ENCODE data around the gene WFDC10A.
A peak's percentile ranks its signal among the peaks of the same experiment; 100 is the strongest.
"Not testable (repeated sequence)": the region's sequence is repeated elsewhere in the genome, so short reads cannot be mapped to it uniquely, and the experiment has no call there.

WFDC10A gene

DNA sequence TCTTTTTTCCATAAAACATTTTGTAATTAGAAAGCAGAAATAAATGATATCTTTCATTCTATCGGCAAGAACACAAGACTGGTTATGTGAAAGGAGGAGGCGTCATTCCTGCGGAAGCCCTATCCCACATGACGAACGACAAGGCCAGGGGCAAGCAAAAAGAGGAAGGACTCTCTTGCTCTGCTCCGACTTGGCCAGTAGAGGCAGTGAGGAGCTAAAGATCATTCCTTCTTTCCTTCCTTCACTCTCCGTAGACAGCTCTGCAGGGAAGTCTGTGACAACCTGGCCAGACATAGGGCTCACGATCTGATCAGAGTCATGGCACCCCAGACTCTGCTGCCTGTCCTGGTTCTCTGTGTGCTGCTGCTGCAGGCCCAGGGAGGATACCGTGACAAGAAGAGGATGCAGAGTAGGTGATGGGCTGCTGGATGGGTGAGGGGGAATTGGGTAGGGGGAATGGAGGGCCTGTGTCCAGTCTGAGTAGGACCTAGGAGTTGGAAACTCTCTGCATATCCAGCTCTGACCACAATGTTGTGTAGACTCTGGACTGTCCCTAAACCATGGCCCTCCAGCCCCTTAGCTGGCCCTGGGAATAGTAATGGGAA is at the start of gene WFDC10A:
Gene WFDC10A (plus strand): TSS at position 244 of the 605 bp plus-strand sequence. CDS start 75 bp downstream, at position 319.
- peak; percentile 42 for DNase-seq

- DNase-seq = no peak
Observed at GRCh38 chr20:45581702-45582101, 47.8 kb upstream of the WFDC10A start.

DNA sequence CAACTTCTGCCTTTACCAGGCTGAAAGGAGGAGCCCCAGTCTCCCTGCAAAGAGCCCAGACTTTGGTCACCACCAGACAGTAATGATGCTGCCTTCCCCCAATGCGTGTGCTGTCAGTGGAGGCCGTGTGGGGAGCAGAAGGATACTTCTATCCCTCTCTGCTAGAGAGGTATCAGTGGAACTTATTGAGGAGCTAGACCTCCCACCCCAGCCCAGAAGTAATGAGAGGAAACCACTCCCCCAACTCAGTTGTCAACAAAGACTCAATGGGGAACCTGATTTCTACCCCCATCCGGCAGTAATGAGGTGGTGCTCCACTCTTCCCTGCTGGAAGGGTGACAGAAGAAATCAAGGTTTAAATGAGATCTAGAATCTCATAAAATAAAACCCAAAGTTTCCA is 46.0 kb upstream of the WFDC10A start:
- DNase-seq = no peak

GRCh38 chr20:45584294-45584693 is 45.2 kb upstream of the WFDC10A start:
- not testable (repeated sequence) for DNase-seq

DNA sequence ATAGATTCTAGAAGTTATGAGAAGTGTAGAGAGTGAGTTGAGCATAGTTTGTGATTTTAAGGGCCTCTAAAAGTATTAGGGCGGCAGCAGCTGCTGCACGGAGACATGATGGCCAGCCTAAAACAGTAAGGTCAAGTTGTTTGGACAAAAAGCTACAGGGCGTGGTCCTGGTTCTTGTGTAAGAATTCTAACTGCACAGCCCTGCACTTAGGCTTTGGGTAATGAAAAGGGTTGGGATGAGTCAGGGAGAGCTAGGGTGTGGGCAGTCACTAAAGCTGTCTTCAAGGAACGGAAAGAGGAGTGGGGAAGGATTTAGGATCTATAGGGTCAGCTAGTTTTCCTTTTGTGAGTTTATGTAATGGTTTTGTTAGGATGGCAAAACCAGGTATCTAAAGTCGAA is 43.6 kb upstream of the WFDC10A start:
- DNase-seq = not testable (repeated sequence)

- DNase-seq = no peak
Observed at GRCh38 chr20:45588800-45589199, 40.7 kb upstream of the WFDC10A start.

DNA sequence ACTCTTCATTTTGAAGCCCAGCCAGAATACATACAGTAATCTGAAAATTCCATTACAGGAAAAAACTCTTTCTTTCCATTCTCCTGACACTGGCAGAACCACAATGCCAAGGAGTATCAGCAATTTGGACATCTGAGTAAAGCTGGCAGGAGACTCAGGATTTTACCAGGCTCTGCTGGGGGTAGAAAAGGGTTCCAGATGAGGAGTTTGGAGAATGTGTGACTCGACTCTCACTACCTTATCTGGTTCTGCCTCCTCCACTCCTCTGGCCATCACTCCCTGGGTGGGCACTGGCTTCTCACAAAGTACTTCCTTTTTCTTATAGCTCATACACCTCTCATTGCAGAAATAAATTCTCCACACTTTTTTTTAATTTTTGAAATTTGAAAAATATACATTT is 39.8 kb upstream of the WFDC10A start:
- DNase-seq = peak; percentile 88

- DNase-seq = peak; percentile 36
Observed at GRCh38 chr20:45592574-45593189, 36.9 kb upstream of the WFDC10A start.

DNA sequence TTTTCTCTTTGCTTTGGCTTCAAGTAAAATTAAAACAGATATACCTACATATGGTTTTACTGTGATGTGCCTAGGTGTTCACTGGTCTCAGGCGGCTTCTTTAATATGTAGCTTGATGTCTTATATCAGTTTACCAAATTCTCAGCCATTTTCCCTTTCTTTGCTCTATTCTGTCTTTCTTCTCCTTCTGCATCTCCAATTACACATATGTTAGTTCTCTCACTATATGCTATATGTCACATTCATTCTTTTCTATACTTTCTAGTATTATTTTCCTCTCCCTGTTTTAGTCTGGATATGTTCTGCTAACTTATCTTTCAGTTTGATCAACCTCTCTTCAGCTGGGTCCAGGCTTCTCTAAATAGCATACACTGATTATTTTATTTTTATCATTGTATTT is 36.0 kb upstream of the WFDC10A start:
- DNase-seq = no peak

GRCh38 chr20:45595235-45595634 is 34.3 kb upstream of the WFDC10A start:
- no peak for DNase-seq

GRCh38 chr20:45607810-45608209 is 21.7 kb upstream of the WFDC10A start:
- DNase-seq = no peak

GRCh38 chr20:45611054-45611453 is 18.5 kb upstream of the WFDC10A start:
- peak; percentile 79 for DNase-seq

DNA sequence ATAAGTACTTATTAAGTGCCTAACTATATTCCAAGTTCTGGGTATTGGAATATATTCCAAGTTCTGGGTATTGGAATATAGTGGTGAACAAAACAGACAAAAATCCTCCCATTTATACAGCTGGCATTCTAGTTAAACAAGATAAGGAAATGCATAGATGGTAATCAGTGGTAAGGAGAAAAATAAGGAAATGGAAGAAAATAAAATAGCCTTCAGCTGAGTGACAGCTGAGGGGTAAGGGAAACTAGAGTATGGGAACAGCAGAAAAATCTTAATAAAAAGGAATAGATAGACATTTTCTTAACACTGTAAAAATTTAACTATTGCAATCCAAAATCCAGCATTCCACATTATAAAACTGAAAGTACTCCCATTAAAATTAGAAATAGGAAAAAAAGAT is 17.2 kb upstream of the WFDC10A start:
- DNase-seq = no peak

- DNase-seq = no peak
Observed at GRCh38 chr20:45617591-45617990, 11.9 kb upstream of the WFDC10A start.

GRCh38 chr20:45621593-45621992 is 7.9 kb upstream of the WFDC10A start:
- no peak for DNase-seq

DNA sequence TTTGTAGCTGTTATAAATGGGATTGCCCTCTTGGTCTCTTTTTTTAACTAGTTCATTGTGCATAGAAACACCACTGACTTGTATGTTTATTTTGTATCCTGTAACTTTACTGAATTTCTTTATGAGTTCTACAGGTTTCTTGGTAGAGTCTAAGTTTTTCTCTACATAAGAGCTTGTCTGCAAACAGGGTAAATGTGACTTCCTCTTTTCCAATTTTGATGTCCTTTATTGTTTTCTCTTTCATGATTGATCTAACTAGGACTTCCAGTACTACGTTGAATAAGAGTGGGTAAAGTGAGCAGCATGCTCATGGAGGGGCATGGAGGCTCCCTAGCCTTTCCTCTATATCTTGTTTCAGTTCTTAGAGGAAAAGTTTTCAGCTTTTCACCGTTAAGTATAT is 3.0 kb upstream of the WFDC10A start:
- DNase-seq = no peak

- peak; percentile 1 for DNase-seq
Observed at GRCh38 chr20:45630371-45630770, 832 bp downstream of the WFDC10A start.

- DNase-seq = no peak
Observed at GRCh38 chr20:45631184-45631583, 1.6 kb downstream of the WFDC10A start, which contains the start of gene WFDC9. WFDC9 (minus strand) TSS chr20:45631284; CDS start chr20:45610181, 21,103 bp downstream.

- DNase-seq = no peak
Observed at GRCh38 chr20:45636513-45636912, 7.0 kb downstream of the WFDC10A start.

GRCh38 chr20:45639687-45640086 is 10.1 kb downstream of the WFDC10A start:
- DNase-seq = no peak

GRCh38 chr20:45641076-45641475 is 11.5 kb downstream of the WFDC10A start:
- DNase-seq = not testable (repeated sequence)

- not testable (repeated sequence) for DNase-seq
Observed at GRCh38 chr20:45645869-45646268, 16.3 kb downstream of the WFDC10A start.

- DNase-seq = no peak
Observed at GRCh38 chr20:45646875-45647274, 17.3 kb downstream of the WFDC10A start.

DNA sequence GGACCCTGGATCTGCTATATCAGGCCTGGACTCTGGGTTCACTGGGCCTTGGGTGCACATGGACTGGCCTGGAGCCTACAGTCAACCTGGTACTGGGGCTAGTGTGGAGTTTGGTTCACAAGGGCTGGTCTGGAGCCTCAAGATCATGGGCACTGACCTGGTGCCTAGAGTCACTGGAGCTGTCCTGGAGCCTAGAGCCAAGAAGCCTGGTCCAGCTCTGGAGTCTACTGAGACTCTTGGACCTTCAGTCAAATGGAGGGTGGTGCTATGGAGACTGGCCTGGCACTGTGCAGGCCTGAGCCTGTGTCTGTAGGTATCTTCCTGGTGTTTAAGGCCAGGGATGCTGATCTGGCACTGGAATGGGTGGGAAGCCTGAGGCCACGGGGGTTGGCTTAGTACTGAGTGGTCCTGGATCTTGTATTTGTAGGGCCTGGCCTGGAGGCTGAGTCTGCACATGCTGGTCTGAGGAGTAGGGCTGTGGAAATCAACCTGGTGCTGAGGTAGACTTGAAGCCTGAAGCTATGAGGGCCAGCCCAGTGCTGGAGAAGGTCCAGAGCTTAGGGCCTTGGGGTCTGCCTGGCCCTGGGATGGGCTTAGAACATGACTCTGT is 18.0 kb downstream of the WFDC10A start:
- DNase-seq = no peak
